Mucosa of descending colon (tissue), 3 donors: ENCODE data around the gene CMSS1. TPM values are rescaled to one million over a fixed set of nuclear protein-coding genes. Genes with fewer than 3 reads are reported as not detected.

Experiments
- ATAC-seq: fragments of 200-7000 bp; cut with Tn5 transposase; one replicate; pipeline ENCODE4 v1.9.1; 2020; ENCODE audit warnings: mild to moderate bottlenecking, moderate library complexity
- DNase-seq, 3 donors: peaks; one replicate each; pipeline ENCODE4 v3.0.0-alpha.2; 2020
- H3K36me3 ChIP-seq: fragments of 200-600 bp; one replicate; pipeline ENCODE4 v1.8.0; 2021; ENCODE audit warnings: low read depth, mild to moderate bottlenecking
- H3K4me1 ChIP-seq: fragments of 200-600 bp; one replicate; pipeline ENCODE4 v1.8.0; 2021; ENCODE audit warnings: low read depth, mild to moderate bottlenecking
- H3K4me3 ChIP-seq: fragments of 200-600 bp; one replicate; pipeline ENCODE4 v1.8.0; 2021; ENCODE audit warnings: mild to moderate bottlenecking
- H3K9me3 ChIP-seq: fragments of 200-600 bp; one replicate; pipeline ENCODE4 v1.8.0; 2021; ENCODE audit warnings: mild to moderate bottlenecking
- intact Hi-C, 2 donors: fragments of 100-400 bp; cut with DNase I in 1 of 2; cut with micrococcal nuclease in 1 of 2; formaldehyde crosslinking; loops; one replicate each; pipeline versions ENCODE4 v1.11.0 to v1.11.1; 2022; cut with DNase I, micrococcal nuclease
- total RNA-seq, 3 donors: library from RNA; stranded (reverse); fragmentation: NEBNext Ultra II Directional in 2 of 3; extraction: Animal tissue kit (Norgen Biotek cat#: 25700) in 2 of 3; gene quantifications; one replicate each; pipeline versions ENCODE4 v1.2.1 to v1.2.4, GENCODE V29; 2021 to 2023
- TF ChIP-seq, protein P1 (sequence below): fragments of 200-600 bp; IDR thresholded peaks from one replicate; pipeline ENCODE4 v1.8.0; 2022; ENCODE audit warnings: antibody characterized with exemption, mild to moderate bottlenecking
- donor health status: DM: no; HTN: no; CAD: no; lungs with moderate emphysema.
- donor health status: DM: no; HTN: no; CAD: no.
- donor health status: DM: no; HTN: yes; CAD: no.

The CMSS1 gene
- total RNA-seq, 3 donors from 2014 or later: 9.6 to 24.2 (median 13.8) TPM

DNA sequence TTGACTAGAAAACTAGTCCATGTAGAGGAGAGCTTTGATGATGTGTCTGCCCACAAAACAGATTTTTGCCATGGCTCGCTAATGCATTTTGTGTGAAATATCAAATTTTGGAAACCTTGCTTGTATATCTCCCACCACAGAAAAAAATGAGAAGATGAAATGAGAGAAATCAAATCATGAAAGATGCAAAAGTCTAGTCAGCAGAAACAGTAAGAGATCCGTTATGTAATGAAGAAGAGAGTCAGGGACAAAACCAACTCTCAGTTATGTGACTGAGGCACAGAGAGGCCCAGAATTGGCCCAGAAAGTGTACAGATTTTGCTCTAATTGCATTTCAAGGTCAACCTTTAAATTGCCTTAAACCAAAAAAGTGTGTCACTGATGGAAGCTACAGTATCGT lies 189.7 kb downstream of the CMSS1 start:
- intact Hi-C loops: no loop called here
- Histone ChIP-seq H3K4me3 (no peak overlapping the region), H3K36me3 (no peaks in the 10 kb centered on the region), H3K4me1 (peaks cover 21% of the 10 kb centered on the region), H3K9me3 (no peaks in the 10 kb centered on the region)
- TF ChIP-seq, protein P1, sequence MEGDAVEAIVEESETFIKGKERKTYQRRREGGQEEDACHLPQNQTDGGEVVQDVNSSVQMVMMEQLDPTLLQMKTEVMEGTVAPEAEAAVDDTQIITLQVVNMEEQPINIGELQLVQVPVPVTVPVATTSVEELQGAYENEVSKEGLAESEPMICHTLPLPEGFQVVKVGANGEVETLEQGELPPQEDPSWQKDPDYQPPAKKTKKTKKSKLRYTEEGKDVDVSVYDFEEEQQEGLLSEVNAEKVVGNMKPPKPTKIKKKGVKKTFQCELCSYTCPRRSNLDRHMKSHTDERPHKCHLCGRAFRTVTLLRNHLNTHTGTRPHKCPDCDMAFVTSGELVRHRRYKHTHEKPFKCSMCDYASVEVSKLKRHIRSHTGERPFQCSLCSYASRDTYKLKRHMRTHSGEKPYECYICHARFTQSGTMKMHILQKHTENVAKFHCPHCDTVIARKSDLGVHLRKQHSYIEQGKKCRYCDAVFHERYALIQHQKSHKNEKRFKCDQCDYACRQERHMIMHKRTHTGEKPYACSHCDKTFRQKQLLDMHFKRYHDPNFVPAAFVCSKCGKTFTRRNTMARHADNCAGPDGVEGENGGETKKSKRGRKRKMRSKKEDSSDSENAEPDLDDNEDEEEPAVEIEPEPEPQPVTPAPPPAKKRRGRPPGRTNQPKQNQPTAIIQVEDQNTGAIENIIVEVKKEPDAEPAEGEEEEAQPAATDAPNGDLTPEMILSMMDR: no peak
- ATAC-seq (no peak), DNase-seq (no peak)

DNA sequence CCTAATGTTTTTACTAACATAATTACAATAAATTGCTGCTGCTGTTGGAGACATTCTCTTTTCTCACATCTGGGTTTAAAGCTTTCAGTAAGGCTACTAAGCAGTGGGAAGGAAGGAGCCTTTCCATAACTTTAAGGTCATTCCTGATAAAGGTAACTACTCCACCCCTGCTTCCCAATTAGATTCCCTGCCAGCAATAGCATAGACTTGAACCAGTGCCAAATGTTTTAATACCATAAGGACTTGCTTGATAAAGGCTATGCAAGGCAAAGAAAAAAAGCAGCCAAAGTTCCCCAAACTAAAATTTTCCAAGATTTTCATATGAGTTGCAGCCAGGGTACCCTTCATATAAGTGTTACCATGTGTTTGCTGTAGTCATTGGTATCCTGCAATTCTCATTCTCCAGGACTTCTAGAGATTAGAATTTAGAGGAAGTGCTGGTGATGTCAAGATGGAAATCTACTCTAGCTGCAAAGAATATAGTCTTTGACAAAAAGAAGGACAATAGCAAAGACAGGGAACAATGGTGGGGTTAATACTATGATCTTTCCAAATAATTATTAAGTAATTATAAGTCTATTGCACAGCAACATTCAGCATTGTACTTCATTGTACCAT lies 190.5 kb downstream of the CMSS1 start:
- TF ChIP-seq, protein P1: no peak
- Histone ChIP-seq H3K4me3 (no peak overlapping the region), H3K4me1 (peaks cover 21% of the 10 kb centered on the region), H3K36me3 (no peaks in the 10 kb centered on the region), H3K9me3 (no peaks in the 10 kb centered on the region)
- ATAC-seq (peak; percentile 34), DNase-seq (peak in 1 of 3 donors; percentile 23)
- intact Hi-C loops: no loop called here

DNA sequence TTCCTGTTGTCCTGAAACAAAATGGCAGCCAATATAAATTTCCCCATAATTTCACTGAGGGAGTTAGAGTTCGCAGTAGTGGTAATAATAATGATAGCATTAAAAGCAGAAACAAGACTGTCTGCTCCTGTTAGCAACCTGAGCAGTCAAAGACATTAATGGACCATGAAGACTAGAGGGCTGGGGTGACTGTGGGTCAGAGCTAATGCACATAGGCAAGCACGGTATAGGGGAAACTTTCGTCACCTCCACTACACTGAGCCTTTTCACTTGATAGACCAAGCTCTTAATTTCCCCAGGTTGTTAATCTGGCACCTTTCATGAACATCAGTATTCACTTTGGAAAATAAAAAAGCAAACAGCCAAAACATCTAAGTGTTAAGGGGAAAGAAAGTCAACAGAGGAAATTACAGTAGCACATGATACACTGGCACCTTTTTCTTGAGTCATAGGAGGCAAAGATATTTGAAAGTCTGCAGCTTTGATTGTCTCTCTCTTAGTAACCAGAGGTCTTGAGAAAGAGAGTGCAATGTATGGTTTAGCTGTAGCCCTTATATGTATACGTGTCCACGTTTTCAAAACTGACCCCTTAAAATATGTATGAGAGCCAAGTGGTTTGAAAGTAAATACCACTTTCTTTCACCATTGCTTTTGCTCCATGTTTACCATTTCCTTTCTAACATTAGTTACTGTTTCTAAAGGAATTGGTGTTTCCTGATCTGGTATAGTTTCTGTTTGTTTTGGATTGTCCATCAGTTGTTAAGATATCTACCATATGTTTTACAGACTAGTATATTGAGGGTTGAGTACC lies 191.8 kb downstream of the CMSS1 start:
- Histone ChIP-seq H3K4me1 (peaks cover 15% of the 10 kb centered on the region), H3K4me3 (no peak overlapping the region), H3K36me3 (no peaks in the 10 kb centered on the region), H3K9me3 (no peaks in the 10 kb centered on the region)
- DNase-seq (no peak), ATAC-seq (peak; percentile 43)
- TF ChIP-seq, protein P1: no peak
- intact Hi-C loops: no loop called here

DNA sequence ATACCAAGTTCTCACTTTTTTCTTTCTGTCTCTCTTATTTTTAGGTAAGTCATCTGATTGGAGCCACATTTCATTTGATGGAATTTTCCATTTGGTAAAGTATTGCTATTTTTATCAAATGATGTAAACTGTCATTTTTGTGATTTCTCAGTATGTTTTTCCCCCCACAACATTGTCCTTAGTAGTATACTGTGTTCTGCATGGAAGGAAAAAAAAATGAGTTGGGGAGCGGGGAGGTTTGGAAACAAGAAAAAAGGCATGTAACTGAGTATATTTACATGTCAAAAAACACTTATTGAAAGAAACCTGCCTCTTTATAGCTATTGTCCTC lies 192.4 kb downstream of the CMSS1 start:
- peaks cover 2% of the 10 kb centered on the region for H3K9me3 ChIP-seq
- H3K4me3 ChIP-seq: no peak overlapping the region
- peaks cover 11% of the 10 kb centered on the region for H3K4me1 ChIP-seq
- intact Hi-C loops: no loop called here
- TF ChIP-seq, protein P1: no peak
- no peaks in the 10 kb centered on the region for H3K36me3 ChIP-seq
- DNase-seq: no peak
- ATAC-seq: no peak

DNA sequence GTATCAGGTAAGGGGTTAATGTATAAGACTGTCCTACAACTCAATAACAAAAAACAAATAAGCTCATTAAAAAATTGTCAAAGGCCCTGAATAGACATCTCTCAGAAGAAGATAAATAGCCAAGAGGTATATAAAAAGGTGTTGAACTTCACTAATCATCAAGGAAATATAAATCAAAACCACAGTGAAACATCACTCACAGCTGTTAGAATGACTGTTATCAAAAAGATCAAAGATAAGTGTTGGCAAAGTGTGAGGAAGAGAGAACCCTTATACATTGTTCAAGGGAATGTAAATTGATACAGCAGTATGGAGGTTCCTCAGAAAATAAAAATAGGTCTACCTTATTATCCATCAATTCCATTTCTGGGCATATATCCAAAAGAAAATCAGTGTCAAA lies 201.1 kb downstream of the CMSS1 start:
- H3K9me3 ChIP-seq: peaks cover 4% of the 10 kb centered on the region
- no peak for ATAC-seq
- H3K4me3 ChIP-seq: no peak overlapping the region
- DNase-seq: no peak
- TF ChIP-seq, protein P1: no peak
- intact Hi-C loops: no loop called here
- no peaks in the 10 kb centered on the region for H3K4me1 ChIP-seq
- H3K36me3 ChIP-seq: no peaks in the 10 kb centered on the region
